ENCODE data around the gene PNPLA1.

PNPLA1 gene

DNA sequence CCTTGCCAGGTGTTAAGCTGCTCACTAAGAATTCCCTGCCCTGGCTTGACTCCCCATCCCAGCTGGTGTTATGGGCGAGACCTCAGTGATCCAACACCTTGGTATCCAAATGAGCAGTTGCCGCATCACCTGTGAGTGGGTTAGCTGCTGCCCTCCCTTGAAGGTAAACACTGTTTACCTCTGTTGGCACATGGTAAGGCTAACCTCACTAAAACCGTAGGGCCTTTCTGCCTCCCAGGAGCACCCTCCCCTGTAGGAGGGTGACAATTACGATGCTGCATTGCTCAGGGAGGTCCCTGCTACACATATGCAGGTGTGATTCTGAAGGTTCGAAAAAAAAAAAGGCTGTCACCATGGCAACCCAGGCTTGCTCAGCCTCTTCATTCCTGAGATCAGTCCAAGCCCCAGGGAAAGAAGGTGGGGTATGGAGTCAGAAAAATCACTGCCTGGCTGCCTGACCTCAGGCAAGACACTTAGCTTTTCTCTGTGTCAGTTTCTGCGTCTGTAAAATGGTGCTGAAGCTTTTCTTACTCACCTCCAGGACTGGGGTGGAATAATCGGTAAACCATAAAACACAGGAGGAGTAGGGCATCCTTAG is 19.5 kb downstream of the PNPLA1 start:
- DNase-seq: peak; percentile 82

DNA sequence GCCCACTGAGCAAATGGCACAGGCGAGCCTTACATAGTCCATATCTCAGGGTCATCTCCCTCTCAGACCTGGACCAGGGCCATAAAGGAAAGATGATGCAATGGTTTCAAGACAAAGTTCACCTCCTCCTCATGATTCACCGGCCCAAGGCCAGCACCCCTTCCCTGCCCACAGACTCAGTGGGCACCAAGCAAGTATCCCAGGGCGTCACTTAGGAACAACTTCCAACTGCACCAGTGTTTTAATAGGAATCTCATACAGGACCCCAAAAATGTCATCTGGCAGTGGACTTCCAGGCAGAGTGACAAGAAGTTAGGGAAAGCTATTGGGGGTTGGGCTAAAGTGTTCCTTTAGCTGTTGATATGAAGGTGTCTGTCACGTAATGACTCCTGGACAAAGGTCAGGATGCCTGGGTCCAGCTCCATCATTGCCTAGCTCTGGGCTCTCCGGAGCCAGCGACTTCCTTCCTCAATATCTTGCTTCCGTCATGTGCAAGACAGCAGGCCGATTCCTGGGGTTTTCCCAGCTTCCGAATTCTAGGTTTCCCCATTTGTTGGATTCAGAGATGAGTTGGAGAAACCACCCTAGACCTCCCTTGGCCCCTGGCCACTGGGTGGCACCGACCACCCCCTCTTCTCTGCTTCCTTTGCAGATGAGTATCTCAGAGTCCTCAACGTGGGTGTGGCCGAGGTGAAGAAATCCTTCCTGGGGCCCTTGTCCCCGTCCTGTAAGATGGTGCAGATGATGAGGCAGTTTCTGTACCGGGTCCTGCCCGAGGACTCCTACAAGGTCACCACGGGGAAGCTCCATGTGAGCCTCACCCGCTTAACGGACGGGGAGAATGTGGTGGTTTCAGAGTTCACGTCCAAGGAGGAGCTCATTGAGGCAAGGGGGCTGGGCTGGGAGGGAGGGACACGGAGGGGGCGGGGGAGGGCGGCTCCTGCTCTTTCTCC is 21.1 kb downstream of the PNPLA1 start:
- no peak for DNase-seq

DNA sequence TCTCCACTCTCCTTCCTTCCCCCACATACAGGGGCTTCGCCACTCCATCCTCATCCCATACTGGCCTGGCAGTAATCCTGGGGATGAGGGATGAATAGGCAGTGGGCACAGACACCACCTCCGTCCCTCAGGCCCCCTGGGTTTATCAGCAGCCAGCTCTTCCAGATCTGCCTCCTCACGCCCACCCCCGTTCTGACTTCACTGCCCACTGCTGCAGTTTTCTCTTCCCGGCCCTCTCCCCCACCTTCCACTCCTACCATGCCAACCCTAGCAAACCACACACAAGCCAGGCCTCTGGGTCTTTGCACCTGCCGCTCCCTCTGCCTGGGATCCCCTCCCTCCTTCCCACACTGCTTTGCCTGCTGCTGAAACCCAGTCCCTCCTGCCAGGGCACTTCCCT is 22.3 kb downstream of the PNPLA1 start:
- DNase-seq: peak; percentile 28

DNA sequence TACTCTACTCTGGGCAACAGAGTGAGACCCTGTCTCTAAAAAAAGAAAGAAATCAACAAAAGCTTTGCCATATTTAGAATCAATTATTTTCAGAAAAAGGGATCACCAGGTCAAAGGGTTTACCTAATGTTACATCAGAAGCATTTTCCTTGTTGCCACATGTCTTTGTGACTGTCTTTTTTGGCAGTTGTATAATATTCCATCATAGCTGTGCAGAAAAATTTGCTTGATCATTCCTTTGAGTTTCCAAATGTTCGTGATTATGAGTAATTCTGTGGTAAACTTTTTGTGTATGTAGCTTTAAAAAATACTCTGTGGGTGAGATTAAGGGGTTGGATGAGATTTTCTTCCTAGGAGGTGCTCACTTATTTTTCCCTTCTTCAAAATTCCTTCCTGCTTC is 26.4 kb downstream of the PNPLA1 start:
- DNase-seq: no peak

DNA sequence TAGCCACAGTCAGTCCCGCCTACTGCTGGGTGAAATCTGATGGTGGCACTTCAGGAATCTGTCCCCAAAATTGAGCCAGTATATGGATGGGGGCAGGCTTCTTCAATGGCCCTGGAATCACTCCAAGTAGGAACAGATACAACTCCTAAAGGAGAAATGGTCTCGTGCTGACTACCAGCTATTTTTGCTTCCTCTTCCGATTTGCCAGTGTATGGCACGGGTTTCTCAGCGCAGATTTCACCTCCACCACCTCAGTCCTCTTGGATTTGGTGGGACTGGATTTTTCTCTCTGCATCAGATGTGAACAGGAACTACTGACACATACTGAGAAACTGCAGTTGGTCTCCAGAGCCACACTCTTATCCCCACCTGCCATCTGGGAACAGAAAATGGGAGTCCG is 27.2 kb downstream of the PNPLA1 start:
- no peak for DNase-seq

DNA sequence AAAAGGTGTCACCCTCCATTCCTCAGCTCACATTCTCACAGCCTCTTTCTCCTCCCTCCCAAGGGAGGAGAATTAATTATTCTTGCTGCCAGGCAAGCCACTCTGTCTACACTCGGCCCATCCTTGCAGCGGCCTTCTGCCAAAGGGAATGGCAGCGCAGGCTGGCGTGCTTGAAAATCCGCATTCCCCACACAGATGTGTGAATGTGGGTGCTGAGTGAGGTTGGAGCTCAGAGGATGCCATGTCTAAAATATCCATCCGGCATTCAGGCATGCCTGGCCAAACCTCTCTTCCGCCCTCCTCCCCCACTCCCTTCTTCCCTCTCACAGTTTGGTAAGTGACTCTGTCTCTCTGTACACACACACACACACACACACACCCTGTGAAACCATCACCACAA is 27.7 kb downstream of the PNPLA1 start:
- no peak for DNase-seq

DNA sequence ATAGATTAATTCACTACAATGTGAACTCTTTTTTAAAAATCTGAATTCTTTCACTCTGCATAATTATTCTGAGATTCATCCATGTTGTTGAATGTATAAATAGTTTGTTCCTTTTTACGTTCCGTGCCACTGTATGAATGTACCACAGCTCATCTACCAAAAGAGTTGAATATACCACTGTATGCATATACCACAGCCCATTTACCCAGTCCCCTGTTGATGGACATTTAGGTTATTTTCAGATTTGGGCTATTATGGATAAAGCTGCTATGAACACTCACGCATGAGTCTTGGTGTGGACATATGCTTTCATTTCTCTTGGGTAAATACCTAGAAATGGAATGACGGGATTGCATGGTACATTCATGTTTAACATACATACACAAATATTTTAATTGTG is 28.2 kb downstream of the PNPLA1 start:
- DNase-seq: no peak

DNA sequence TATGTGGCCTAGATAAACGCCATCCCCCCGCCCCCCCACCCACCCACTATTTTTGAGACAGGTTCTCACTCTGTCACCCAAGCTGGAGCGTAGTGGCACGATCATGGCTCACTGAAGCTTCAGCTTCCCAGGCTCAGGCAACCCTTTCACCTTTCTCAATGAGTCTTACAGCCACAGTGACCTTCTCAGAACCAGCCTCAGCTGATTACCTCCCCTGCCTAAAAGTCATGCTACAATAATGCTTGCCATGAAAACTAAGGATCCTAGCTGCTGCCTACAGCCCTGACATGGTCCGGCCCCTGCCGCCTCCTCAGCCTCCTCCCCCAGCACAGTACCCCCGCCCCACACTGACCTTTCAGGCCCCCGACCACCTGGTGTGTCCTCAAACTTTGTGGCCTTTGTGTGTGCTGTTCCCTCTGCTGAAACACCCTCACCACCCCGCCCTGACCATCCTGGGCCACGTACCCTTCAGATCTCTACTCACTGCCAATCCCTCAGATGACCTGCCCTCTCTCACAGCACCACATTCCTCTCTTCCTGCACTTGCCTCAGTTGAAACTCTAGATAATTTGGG is 31.3 kb downstream of the PNPLA1 start:
- DNase-seq: no peak

DNA sequence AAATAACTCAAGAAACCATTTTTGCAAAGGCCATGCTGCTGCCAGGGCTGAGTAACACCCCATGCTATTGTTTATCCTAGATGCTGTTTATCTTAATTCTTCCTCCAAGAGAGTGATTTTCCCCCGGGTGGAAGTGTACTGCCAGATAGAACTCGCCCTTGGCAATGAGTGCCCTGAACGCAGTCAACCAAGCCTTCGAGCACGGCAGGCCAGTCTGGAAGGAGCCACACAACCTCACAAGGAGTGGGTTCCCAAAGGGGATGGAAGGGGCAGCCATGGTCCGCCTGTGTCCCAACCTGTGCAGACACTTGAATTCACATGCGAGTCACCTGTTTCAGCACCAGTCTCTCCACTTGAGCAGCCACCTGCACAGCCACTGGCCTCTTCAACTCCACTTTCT is 31.9 kb downstream of the PNPLA1 start:
- peak; percentile 93 for DNase-seq

DNA sequence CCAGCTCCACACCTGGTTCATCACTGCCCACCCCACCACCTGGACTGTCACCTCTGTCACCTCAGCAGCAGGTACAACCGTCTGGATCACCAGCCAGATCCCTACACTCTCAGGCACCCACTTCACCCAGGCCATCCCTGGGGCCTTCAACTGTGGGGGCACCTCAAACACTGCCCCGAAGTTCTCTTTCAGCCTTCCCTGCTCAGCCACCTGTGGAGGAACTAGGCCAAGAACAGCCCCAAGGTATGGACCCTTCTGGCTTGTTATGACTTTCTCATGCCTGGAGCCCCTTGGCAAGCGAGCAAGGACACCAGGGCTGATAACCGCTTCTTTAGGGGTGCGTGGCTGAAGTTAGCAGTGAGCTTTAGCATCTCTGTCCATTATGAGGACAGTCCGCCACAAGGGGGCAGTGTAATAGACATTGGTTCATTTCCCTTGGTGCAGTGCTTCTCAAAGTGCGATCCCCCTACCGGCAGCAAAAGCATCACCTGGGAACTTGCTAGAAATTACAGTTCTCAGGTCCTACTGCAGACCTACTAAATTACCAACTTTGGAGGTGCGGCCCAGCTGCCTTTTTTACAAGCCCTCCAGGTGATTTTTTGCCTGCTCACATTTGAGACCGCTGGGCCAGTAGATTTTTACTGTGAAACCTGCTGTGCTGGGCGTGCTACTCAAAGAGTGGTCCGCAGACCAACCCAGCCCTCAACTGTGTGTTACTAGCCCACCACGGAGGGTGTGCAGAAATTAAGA is 32.5 kb downstream of the PNPLA1 start:
- peak; percentile 96 for DNase-seq

DNA sequence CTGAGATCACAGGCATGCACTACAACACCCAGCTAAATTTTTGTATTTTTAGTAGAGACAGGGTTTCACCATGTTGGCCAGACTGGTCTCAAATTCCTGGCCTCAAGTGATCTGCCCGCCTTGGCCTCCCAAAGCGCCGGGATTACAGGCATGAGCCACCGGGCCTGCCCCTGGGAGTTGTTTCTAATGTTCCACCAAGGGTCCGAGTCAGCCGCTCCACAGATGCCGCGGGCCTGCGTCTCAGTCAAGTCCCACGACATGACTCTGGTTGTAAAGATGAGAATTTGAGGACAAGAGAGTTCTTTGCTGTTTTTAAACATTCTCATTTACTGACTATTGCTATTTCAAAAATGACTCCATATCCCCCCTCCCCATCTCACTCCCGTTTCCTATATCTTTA is 36.0 kb downstream of the PNPLA1 start:
- no peak for DNase-seq

DNA sequence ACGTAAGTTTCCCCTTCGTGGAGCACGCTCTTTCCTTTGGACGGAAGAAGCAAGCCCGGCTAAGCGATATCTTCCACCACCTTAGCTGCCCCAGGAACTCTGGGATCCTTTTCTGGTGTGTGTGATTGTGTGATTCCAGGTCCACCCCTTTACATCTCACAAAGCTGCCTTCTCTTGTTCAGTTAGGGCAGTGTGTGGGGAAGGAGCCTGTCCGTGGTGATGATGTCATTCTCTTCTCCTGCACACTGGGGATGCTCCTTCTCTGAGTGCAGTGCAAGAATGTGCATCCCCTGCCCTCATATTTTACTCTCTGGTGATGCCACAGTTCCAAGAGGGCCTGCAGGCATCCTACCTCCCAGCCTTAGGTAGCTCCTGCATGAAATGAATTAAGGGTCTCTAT is 36.5 kb downstream of the PNPLA1 start:
- no peak for DNase-seq

DNA sequence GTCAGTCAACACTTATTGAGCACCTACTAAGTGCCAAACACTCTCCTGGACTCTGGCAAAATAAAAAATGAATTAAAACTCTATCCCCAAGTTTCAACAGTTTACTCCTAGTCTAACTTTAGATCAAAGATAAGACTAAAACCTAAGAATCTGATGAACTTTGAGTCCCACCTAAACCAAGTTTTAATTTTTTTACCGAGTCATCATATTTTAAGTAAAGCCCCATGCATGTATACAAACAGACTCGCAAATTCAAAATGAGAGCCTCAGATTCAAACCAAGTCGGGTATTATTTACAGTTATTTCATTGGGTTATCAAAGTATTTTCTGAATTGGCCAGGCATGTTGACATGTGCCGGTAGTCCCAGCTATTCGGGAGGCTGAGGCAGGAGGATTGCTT is 38.7 kb downstream of the PNPLA1 start:
- no peak for DNase-seq

DNA sequence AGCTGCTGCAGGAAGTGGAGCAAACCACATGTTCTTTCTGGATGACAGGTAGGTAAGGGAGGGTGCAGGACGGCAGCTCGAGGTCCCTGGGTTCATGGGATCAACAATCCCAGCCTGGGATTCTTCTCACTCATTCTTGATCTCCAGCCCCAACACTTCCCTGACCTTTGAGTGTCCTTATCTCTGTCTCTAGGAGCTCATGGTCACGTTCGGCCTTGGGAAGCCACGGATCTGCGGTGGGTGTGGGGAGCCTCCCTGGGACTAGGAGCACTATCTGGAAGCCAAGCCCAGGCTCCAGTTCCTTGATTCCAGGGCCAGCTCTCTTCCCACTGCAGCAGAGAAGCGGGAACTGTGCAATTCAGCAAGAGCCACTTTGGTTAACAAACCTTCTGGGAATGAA is 39.3 kb downstream of the PNPLA1 start:
- DNase-seq: no peak

DNA sequence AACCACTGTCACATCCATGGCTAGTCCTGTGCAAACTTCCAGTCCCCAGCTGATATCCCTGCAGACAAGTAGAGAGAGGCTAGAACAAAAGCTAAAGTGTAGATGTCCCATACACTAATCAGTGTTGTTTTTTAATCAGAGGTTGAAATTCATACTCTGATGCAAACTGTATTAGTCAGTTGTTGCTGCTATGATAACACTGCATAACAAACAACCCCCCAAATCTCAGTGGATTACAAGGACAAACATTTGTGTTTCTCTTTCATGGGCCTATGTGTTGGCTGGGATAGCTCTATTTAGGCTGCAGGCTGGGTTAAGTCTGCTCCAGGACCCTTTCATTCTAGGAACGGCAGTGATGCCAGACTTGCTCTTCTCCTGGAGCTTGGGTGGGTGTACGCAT is 40.0 kb downstream of the PNPLA1 start:
- DNase-seq: no peak

DNA sequence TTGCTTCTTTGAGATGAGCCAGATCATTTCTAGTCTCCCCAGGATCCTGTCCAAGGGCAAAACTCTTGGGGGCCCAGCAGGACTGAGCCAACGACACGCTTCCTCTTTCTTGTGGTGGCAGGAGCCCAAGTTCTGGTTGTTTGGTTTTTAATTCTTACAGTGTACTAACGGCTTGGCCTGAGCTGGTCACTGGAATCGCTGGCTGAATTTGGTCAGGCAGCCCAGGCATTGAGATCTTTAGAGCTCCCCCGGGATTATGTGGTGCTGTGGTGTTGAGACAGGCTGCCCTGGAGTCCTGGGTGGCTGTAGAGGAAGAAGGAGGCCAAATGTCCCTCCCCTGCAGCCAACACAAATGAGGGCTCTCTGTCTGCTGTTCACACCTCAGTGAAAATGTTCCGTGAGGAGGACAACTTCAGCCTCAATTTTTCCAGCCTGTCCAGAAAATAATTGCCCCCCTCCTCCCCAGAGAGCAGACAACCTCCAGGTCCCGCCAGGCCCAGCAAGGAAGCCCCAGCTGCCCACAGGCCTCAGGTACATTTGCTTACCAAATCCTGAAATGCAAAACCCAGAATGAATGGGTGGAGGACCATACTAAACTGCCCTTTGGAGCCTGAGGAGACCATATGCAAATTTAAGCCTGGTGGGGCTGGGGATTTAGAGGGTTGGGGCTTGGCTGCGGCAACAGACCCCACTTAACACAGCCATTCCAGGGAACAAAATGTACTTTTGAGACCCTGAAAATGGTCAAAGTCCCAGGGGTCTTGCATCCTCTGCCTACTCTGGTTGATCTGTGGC is 43.2 kb downstream of the PNPLA1 start:
- no peak for DNase-seq

DNA sequence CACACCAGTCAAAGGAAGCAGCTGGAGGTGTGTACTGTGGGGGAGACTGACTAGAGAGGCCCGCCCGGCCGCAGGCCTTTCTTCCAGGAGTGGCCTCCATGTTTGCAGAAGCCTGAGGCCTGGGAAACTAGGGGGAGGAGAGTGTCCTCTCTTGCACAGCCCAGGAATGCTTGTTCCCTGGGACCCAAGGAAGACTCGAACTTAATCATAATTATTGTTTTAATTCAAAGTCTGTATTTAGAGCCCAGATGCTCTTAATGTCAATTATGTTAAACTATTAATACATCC is 43.7 kb downstream of the PNPLA1 start:
- DNase-seq: no peak

DNA sequence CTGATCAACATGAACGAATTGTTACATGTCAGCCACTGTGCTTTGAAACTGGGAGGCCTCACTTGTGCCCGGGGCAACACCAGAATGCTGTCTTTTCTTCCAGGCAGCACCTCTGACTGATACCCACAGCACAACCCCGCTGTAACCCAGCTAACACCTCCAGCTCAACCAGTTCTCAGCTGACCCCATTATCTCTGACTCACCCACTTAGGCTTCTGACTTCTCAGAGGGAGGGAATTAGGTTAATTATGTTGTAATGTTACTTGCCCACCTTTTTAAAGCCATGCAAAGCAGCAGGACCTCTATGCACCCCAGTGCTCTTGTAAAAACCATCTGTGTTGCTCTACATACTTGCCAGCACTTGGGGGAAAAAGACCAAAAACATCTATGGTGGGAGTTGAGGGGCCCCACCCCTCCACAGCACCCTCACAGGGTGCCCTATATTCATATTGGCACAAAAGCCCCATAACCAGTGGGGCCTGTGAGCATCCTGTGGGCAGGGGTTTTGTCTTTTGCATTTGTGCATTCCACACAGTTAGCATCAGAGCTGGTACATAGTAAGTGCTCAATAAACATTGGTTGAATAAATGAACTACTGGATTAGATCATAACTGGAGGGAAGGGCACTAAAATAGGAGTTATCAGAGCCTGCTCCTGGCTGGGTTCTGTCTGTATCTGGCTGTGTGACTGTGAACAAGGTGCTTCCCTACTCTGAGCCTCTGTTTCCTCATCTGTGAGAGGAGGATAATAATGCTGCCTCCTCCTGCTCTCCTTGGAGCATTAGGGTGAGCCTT is 44.6 kb downstream of the PNPLA1 start:
- DNase-seq: no peak

DNA sequence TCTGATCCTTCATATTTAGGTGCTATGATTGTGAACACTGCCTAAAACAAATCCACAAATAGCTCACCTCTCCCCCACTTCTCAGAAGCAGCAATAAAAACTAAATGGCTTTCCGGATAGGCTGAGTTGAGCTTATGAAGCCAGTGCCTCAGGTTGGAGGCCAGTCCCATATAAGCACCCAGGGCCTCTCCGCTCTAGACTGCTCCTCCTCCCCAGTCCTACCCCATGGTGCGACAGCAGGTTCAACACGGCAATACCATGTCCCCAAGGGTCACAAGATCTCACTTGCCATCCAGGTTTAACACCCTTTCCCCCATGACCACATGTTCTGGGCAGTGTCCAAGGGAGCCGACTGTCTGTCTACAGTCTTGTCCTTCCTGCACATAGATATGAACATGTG is 46.1 kb downstream of the PNPLA1 start:
- DNase-seq: no peak

DNA sequence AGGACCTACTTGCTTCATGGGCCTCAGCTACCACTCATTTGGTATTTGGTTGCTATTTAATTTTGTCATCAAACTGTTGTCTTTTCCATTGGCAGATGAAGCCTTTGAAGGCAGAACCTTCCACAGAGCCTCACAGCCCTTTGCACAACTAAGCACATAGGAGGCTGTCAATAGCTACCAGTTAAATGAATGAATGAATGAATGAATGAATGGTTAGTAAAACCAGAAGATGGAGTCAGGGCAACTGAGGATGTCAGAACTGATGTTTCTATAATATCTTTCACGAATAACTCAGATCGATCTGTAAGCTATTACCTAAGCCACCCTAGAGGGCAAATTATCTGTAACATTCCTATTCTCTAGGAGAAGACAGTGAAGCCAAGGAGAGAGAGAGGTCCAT is 47.8 kb downstream of the PNPLA1 start:
- DNase-seq: no peak

DNA sequence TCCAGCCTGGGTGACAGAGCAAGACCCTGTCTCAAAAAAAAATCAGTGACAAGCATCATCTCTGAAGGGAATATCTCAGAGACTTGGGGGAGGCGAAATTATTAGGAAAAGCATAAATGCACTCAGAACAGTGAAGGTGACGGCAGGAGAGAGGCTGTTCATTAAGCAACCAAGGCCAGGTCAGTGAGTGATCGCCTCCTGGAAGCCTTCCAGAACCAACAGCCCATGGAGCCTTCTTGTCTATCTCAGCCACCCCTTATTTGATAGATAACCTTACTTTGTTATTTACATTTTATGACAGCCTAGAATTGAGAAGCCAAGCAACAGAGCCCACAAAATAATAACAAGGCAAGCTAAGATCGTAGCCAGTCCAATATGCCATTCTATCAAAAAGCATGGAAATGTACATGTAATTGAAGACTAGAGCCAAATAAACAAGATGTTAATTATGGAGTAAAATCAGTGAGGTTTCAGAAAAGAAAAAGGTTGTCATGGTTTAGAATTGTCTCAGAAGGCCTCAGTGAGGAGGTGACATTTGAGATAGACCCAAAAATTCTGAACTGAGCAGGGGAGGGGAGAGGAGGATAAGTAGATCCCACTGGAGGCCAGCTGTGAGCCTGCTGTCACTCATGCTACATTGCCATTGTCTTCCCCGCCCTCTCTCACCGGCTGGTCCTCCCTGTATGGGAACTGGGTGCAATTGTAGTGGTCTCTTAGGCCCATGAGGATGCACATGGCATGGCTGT is 49.0 kb downstream of the PNPLA1 start:
- DNase-seq: peak; percentile 61

Data from NCI-H510A treated with DMSO at 0.1 percent for 48 hours (cell line).